HG03571 (cell line): ENCODE results near the gene FLNA.

ENCODE experiments used
- ATAC-seq: cut with Tn5 transposase; IDR thresholded peaks from one replicate; pipeline ENCODE4 v1.9.1; 2021; ENCODE audit not compliant: unreplicated experiment

Gene FLNA

DNA sequence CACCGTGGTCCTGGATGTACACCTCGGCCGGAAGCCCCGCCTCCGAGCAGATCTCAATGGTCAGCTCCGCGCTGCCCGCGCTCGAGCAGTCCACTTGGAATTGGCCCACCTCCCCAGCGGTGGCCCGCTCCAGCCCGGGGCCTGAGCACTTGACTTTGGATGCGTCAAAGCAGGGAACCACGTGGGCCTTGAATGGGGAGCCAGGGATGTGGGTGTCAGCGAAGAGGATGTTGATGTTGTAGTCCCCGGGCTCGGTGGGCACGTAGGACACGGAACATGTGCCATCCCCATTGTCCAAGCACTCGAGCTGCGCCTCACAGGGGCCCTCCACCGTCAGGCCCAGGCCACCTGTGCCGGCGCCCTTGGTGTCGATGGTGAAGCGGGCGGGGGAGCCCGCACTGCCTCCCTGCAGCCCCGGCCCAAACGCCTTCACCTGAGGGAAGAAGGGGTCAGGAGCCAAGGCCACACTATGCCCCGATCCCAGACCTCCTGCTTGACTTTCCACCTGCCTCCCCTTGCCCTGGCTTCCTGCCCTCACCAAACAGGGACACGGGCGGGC lies 14.2 kb downstream of the FLNA start:
- no peak for ATAC-seq

DNA sequence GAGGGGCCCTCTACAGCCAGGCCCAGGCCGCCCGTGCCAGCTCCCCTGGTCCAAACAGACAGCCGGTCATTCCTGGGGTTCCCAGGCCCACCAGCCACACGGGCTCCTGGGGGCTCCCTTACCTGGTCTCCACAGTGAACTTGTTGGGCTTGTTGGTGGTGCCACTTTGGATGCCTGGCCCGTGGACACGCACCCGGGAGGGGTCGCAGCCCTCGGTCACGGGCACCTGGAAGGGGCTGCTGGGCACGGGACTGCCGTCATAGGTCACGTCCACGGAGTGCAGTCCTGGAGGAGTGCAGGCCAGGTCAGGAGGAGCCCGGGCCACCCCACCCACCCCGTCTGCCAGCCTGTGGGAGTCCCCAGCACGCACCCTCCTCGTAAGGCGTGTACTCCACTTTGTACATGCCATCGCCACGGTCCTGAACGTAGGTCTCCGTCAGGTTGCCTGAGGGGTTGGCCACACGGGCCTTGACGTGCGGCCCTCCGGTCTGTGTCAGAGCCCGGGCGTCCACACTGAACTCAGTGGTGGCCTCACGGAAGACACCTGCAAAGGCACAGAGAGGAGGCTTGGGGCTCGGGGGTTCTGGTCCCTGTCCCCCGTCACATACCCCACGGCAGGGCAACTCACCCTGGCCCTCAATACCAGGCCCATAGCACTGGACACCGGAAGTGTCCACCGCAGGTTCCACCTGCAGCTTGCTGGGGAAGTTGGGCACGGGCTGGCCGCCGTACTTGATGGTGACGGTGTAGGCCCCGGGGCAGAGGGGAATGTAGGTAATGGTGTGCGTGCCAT lies 14.9 kb downstream of the FLNA start:
- no peak for ATAC-seq

DNA sequence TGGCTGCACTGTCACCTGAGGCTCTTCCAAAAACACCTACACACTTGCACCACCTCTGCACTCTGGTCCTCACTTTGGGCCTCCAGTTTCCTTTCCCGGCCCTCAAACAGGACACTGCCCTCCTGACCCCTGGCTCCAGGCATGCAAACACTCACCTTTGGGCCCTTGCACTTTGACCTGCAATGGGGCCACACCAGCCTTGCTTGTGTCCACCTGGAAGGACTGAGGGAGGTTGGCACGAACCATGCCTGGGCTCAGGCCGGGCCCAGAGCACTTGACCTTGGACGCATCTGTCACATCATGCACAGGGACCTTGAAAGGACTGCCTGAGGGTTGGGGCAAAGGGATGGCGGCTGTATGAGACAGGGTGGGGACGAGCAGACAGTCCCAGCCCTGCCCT lies 15.6 kb downstream of the FLNA start:
- ATAC-seq = no peak

DNA sequence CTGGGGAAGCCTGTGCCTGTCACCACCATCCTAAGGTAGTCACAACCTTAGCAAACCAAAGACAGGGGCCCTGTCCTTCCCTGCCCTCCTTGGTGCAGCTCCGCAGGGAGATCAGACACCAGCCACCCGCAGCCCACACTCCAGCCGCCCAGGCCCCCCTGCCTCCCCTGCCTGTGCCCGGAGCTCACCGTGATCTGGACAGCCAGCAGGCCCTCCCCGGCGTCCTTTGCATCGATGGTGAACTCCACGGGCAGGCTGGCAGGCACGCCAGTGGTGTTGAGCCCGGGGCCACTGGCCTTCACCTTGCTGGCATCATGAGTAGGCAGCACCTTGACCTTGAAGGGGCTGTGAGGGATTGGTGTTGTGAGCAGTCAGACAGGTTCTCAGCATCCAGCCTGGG lies 16.4 kb downstream of the FLNA start:
- ATAC-seq = no peak

DNA sequence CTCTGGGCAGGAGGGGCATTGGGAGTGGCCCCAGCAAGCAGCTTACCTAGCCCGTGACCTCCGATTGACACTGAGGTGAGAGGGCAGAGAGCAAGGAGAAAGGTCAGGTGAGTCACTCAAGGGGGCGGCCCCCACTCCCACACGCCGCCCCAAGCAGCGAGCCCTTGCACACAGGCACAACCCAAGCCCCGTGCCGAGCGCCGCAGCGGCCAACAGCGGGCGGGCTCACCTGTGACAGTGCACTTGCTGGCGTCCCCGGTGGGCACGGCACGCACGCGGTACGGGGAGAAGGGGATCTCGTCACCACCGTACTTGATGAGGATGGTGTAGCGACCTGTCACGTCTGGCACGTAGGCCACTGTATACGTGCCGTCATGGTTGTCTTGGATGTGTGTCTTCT lies 17.2 kb downstream of the FLNA start:
- ATAC-seq = no peak

DNA sequence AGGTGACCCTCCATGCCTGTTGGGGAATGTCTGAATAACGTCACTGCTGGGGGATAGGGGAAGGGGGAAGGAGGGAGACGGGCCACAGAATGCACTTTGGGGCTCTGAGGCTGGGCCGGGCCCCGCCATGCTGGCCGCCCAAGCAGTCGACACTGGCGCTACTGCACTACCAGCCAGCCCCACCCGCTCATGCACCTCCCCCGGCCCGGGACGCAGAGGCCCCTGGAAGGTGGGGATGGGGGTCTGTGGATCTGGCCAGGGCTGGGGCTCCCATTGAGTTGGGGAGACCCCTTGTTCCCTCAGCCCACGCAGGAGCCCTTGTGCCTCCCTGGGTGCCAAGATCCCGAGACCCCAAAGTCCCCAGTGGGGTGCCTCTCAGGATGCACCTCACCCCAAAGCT lies 17.8 kb downstream of the FLNA start:
- no peak for ATAC-seq

DNA sequence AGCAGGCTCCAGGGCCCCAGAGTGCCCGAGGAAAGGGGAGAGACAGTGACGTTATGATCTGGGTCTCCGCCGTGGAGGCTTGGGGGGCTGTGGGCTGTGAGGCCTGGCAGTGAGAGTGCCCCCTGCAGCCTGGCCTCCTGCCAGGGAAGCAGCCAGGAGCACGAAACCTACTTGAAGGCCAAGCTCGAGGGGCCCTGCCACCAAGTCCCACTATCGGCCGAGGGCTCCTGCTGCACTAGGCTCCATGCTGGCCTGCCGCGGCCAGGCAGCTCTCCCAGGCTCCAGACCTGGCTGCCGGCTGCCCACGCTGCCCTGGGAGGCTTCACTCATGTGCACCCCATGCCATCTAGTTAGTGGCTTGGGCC lies 18.7 kb downstream of the FLNA start:
- ATAC-seq = no peak

DNA sequence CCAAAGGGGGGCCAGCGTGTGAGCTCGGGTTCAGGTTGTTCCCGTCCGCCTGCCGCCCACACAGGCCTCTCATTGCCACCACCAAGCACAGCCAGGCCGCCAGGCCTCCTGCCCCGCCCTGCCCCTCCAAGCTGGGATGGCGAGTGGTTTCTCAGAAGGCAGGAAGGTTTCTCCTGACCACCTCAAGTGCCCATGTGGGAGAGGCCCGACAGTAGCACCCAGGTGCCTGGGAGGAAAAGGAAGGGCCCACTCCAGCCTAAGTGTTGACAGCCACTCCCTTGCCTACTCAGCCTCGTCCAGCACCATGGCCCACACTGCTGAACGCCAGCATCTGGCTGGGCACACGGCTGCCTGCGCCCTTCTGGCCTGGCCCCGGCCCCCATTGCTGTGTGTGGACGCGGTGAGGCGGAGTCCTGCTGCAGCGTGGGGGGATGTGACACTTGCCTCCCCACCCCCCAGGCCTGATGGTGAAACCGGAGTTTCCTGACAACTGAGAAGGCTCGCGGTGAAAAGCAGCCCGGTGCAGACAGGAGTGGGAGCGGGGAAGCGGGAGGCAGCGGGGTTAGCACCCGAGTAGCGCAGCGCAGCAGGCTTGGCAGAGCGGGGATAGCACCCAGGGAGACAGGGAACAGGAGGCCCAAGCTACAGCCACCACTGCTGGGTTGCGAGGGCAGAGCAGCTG lies 19.2 kb downstream of the FLNA start:
- ATAC-seq = no peak

DNA sequence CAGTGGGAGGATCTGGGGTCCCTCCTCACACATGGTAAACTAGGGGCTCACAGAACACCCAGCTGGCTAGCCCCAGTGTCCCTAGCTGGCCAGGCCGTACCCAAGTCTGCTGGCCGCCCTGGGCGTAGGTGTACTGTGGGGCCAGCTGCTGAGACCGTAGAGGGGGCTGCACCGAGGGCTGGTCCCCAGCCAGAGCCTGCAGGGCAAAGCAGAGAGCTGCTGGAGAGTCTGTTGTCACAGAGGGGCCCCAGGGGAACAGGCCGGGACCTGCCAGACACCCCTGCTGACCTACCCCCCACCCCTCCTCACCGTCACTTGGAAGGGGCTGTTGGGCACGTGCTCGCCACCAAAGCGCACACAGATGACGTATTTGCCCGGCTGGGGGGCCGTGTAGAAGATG lies 19.9 kb downstream of the FLNA start:
- ATAC-seq = no peak

DNA sequence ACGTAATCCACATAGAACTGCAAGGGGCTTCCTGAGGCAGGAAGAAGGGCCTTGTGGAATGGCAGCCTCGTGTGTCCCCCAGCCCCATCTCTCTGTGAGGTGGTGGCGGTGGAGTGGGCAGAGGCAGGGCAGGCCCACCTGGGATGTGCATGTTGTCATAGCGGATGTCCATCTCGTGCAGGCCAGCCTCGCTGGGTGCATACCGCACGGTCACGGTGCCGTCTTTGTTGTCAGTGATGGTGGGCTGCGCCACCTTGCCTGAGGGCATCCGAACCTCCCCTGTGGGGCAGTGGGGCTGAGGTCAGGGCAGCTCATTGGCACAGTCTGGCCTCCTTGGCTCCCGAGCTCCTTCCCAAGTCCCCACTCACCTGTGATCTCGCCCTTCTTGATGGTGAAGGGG lies 20.4 kb downstream of the FLNA start:
- no peak for ATAC-seq

DNA sequence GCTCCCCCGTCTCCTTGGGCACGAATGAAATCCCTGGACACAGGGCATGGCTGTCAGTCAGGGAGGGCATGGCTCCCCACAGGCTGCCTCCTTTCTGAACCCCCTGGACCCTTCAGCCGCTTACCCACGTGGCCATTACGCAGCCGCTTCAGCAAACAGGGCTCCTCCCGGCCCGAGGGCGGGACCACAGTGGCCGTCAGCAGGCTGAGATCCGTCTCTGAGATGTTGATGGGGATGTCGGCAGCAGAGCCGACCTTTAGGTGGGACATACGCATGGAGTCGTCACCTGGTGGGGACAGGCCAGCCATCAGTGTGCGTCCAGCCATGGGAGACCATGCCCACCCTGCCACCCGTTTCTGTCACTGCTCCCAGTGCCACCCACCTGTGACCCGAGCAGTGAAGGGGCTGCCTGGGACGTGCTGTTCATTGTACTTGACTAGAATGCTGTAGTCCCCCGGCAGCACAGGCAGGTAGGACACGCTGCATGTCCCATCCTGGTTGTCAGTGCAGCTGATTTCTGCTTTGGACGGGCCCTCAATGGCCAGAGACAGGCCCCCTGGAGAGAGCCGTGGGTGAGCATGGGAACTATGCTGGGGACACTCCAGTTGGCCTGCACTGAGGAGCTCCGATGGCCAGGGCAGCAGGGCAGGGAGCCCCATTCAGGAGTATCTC lies 21.1 kb downstream of the FLNA start:
- ATAC-seq = no peak

DNA sequence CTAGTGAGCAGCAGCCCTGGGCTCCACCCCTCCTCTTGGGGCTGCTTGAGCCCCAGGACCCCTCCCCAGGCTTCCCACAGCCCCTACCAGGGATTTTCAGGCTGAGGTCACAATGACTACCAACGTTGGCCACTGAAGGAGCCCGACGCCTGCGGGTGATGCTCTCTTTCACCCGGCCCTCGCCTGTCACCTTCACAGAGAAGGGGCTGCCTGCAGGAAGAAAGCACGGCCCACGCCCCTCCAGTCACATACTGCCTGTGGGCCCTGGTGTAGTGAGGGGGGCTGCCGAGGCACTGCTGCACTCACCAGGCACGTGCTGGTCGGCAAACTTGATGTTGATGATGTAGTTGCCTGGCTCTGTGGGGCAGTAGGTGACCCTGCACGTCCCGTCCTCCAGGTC lies 22.0 kb downstream of the FLNA start:
- ATAC-seq = no peak

DNA sequence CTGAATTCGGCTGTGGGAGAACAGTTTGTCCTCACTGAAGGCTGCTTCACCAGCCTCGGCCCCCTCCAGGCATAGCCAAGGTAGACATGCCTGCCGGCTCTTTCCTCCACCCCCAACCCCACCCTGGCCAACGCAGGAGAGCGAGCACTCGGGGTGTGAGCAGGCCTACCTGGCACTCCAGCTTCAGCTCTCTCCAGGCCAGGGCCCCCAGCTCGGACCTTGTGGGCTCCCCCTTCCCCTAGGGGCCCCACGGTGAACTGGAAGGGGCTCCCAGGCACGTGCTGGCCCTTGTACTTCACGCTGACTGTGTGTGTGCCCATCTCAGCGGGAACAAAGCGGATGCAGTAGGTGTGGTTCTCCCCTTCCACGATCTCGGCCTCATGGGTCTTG lies 22.4 kb downstream of the FLNA start:
- no peak for ATAC-seq

DNA sequence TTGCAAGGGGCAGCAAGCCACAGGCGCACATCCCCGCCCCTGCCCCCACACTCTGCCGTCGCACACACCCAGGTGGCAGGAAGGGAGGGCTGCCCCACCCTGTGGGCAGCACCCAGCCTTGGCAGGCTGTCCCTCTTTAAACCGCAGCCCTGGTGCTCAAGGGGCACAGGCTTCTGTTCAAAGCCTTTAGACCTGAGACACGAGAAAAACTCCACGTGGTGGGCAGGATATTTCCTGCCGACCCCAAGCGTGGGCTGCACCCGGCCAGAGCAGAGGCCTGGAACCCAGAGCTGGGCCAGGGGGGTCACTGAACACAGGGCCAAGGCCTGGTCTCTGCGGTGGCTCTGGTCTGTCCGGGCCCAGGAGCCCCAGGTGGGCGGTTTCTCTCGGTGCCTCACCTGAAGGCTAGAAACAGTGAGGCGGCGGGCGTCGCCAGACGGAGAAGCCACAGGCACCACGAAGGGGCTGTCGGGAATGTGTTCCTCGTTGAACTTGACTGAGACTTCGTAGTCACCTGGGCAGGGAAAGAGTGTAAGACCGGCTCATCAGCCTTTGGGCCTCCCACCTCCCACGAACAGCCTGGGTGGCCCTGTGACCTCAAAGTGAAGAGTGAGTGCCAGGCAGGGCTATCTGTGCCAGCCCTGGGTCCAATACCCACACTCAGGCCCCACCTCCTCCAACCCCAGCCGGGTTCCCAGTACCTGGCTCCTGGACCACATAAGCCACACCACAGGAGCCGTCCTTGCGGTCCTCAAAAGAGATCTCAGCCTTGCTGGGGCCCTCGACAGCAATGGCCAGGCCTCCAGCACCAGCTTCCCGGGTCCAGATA lies 23.0 kb downstream of the FLNA start:
- no peak for ATAC-seq

DNA sequence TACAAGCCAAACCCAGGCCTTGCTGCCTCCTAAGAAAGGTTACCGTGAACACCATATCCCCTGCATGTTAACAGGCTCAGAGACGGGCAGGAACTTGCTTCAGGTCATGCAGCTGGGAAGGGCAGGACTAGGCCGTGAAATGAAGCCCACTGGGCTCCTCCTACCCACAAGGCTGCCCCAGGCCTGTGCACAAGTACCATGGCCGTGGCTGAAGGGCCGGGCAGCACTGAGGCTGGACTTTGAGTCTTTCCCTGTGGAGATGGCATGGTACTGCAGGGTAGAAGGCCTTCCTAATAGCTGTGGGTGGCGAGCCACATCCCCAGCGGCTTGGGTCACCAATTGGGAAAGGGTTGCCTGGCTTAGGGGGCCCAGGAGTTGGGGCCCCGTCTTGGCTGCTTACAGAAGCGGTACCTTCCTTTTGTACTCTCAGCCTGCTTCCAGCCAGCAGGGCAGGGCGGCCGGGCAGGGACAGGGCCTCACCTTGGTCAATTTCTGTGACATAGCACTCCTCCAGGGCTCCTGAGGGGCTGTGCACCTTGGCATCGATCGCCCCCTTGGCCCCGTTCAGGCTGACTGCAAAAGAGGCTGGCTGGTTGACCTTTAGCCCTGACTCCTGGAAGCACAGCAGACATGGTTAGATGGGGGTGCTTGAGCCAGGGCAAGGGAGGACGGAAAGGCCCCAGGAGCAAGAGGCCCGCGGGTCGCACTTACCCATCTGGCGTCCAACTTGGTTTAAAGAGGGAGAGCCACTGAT lies 23.8 kb downstream of the FLNA start:
- ATAC-seq = no peak

DNA sequence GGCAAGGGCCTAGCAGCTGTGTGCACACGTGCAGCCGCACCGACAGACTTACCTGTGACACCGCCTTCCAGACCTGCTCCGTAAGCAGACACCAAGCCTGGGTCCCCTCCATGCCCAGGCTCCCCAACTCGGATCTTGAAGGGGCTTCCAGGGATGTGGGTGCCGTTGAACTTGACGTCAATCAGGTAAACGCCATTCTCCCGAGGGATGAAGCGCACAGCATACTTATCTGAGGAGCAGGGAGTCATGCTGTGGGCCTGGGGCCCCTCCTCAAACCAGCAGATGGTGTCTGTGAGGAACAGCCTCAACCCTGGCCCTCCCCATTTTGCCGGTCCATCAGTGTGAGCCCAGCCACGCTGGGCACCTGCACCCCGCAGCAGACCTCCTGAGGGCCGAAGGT lies 24.5 kb downstream of the FLNA start:
- ATAC-seq = no peak

DNA sequence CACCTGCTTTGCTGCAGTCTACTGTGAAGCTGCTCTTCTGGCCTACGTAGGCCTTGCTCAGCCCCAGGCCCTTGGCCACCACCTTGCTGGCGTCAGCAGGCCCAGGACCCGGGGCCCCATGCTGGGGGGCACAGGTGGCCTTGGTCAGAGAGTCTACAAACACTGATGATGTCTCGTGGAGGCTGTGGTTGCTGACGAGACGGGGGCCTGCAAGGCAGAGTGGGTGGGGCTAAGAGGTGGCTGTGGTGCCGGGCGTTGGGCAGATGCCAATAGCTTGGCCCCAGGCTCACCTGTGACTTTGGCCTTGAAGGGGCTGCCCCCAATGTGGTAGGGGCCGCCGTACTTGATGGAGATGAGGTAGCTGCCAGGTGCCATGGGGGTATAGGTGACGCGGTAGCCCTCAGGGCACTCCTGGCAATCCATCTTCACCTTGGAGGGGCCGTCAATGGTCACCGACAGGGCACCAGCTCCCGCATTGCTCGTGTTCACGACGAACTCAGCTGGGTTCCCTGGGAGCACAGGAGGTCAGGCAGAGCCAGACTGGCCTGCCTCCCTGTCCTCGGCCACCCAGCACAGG lies 25.0 kb downstream of the FLNA start:
- ATAC-seq = no peak

DNA sequence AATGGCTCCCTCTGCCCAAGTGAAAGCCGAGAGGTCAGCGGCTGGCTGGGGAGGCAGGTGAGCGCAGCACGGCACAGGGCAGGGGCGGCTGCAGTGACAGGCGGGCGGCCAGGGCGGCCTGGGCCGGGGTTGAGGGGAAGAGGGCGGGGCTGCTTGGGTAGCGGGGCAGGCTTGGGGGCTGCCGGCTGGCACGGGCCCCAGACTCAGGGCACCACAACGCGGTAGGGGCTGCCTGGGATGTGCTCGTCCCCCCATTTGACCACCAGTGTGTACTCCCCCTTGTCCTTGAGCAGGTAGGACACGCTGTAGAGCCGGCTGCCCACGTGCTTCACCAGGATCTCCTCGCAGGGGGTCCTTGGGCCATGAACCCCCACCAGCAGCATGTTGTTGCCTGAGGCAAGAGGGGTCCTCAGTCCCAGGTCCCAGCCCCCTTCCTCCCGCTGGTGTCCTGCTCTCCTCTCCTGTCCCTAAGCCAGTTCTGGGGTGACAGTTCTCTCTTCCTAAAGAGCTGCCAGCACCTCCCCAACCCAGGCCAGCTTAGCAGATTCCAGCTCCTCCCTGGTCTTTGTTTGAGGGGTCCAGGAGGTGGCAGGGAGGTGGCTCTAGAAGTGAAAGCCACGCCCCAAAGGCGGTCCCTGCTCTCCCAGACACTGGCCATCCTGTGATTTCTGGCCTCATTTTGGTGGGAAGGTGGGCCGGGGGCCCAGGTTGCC lies 25.6 kb downstream of the FLNA start:
- no peak for ATAC-seq

DNA sequence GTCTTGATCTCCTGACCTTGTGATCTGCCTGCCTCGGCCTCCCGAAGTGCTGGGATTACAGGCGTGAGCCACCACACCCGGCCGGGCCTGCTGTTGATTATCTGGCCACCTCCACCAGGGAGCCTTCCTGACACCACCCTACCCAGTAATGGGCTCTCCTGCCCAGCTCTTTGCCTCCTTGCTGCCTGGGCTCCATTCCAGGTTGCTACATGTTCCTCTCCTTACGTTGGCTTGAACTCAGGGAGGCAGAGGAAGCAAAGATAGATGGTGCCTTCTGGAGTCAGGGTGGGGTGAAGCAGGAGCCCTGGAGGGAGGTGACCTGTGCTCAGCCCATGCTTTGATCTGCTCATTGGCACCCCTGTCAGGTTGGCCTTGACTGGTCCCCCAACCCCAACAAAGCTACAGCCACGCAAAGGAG lies 26.3 kb downstream of the FLNA start:
- ATAC-seq = no peak
